Measurements from ENCODE around the gene HARS1. TPM values are rescaled to one million over a fixed set of nuclear protein-coding genes. Genes with fewer than 3 reads are reported as not detected.

Gene HARS1
- total and polyA plus RNA-seq, 2 donors (not counting 3 experiments of a cell fraction or from before 2014, with no cell fraction given): 65.2 to 104 TPM

GRCh38 chr5:140634103-140634502 lies 57.1 kb downstream of the HARS1 start:
- dilution Hi-C loops (cut with MboI; ENCODE audit: extremely low pct_ligation_motif_present, low sequenced_read_pairs): no loop called here
- Histone ChIP-seq H4K20me1 (replicated peaks; ENCODE audit: control insufficient read depth, extremely low read depth, insufficient read depth, low read length) (no peaks in the 10 kb centered on the region), H2AFZ (ENCODE audit: low read depth, low read length) (no peak overlapping the region), H3K79me2 (ENCODE audit: control insufficient read depth, insufficient read depth, low read length) (no peaks in the 10 kb centered on the region), H3K27ac (ENCODE audit: insufficient read depth, low read depth, low read length) (no peak overlapping the region), H3K9ac (replicated peaks; ENCODE audit: extremely low read depth, insufficient read depth, low read length) (no peak overlapping the region), H3K27me3 (ENCODE audit: control insufficient read depth in 2 of 2, insufficient read depth in 2 of 2, low read length in 2 of 2) (peaks cover 0 to 3% of the 10 kb centered on the region in 2 experiments), H3K9me1 (replicated peaks; ENCODE audit: control insufficient read depth, extremely low read depth, insufficient read depth, low read length) (no peaks in the 10 kb centered on the region), H3K4me2 (ENCODE audit: insufficient read depth, low read length) (no peak overlapping the region), H3K9me3 (replicated peaks; ENCODE audit: control insufficient read depth, insufficient read depth, low read length) (no peaks in the 10 kb centered on the region), H3K4me3 (replicated peaks in 1 of 3; ENCODE audit: insufficient read depth in 1 of 3, low read depth in 1 of 3, low read length in 3 of 3) (no peak overlapping the region), H3K36me3 (ENCODE audit: control insufficient read depth in 2 of 2, extremely low read depth in 1 of 2, insufficient read depth in 2 of 2, low read length in 2 of 2) (no peaks in the 10 kb centered on the region), H3K4me1 (ENCODE audit: control insufficient read depth, extremely low read depth, insufficient read depth, low read length) (peaks cover 18% of the 10 kb centered on the region)
- intact Hi-C loops (cut with micrococcal nuclease): loop anchor here (2.0 to 10.0 kb wide), 2 partner anchors 25 to 389 kb away; no protein-coding TSS in a partner anchor
- ChIA-PET CTCF (interaction anchor here (0.8 to 5.4 kb wide), 14 partner anchors 45 to 270 kb away, joined by 4 to 108 read pairs (median 8); partner anchors contain the start of genes ANKHD1, APBB3, EIF4EBP3 and SLC35A4), POLR2A (interaction anchor here (0.6 kb wide), 1 partner anchor 22 kb away, joined by 6 read pairs; no protein-coding TSS in a partner anchor)
- BruUV-seq (replicated peaks): no TSS peak
- TF ChIP-seq, protein P1, sequence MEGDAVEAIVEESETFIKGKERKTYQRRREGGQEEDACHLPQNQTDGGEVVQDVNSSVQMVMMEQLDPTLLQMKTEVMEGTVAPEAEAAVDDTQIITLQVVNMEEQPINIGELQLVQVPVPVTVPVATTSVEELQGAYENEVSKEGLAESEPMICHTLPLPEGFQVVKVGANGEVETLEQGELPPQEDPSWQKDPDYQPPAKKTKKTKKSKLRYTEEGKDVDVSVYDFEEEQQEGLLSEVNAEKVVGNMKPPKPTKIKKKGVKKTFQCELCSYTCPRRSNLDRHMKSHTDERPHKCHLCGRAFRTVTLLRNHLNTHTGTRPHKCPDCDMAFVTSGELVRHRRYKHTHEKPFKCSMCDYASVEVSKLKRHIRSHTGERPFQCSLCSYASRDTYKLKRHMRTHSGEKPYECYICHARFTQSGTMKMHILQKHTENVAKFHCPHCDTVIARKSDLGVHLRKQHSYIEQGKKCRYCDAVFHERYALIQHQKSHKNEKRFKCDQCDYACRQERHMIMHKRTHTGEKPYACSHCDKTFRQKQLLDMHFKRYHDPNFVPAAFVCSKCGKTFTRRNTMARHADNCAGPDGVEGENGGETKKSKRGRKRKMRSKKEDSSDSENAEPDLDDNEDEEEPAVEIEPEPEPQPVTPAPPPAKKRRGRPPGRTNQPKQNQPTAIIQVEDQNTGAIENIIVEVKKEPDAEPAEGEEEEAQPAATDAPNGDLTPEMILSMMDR (IDR thresholded peaks at IDR 0.05; ENCODE audit: extremely low read depth in 1 of 2, insufficient read depth in 1 of 2, low read depth in 1 of 2, low read length in 2 of 2): no peak
- no peak for TF ChIP-seq POLR2A (IDR thresholded peaks at IDR 0.05; ENCODE audit: low read depth, low read length)
- TF ChIP-seq GATA2 (IDR thresholded peaks at IDR 0.05; ENCODE audit: insufficient read depth, insufficient read length, low read depth, low read length): no peak
- TF ChIP-seq, protein P2, sequence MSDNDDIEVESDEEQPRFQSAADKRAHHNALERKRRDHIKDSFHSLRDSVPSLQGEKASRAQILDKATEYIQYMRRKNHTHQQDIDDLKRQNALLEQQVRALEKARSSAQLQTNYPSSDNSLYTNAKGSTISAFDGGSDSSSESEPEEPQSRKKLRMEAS (IDR thresholded peaks at IDR 0.05; ENCODE audit: insufficient read depth, insufficient read length): no peak
- no peak for TF ChIP-seq FOS (IDR thresholded peaks at IDR 0.05; ENCODE audit: borderline replicate concordance, insufficient read depth, low read length)
- TF ChIP-seq JUN (IDR thresholded peaks at IDR 0.05; ENCODE audit: borderline replicate concordance, insufficient read depth, insufficient read length, low read depth): no peak
- TF ChIP-seq EZH2 (IDR thresholded peaks at IDR 0.05; ENCODE audit: borderline replicate concordance, low read depth, low read length, severe bottlenecking): no peak
- TF ChIP-seq POLR2AphosphoS5 (IDR thresholded peaks at IDR 0.05; ENCODE audit: insufficient read depth, low read depth, low read length): no peak
- TF ChIP-seq MYC (IDR thresholded peaks at IDR 0.05; ENCODE audit: low read depth, low read length): no peak
- DNase-seq (ENCODE audit: low read depth, low spot score) (no peak), FAIRE-seq (no peak)
